HL-60 (cell line): ENCODE measurements around the gene SLC15A5.

Source experiments
- POLR2AphosphoS5 ChIP-seq: IDR thresholded peaks from 2 replicates; pipeline ENCODE4 v1.6.1; 2012; ENCODE audit warnings: low read depth
- SPI1 ChIP-seq: IDR thresholded peaks from 2 replicates; pipeline ENCODE4 v1.6.1; 2012; ENCODE audit warnings: low read depth, mild to moderate bottlenecking, borderline replicate concordance
- TF ChIP-seq, protein P1 (sequence below): IDR thresholded peaks from one replicate; pipeline ENCODE4 v1.5.1; 2011; ENCODE audit warnings: low read length, control low read depth, inconsistent platforms; ENCODE audit not compliant: insufficient read depth
- TF ChIP-seq, protein P2 (sequence below): IDR thresholded peaks from 2 replicates; pipeline ENCODE4 v1.6.1; 2012; ENCODE audit warnings: low read depth; ENCODE audit not compliant: insufficient replicate concordance

DNA sequence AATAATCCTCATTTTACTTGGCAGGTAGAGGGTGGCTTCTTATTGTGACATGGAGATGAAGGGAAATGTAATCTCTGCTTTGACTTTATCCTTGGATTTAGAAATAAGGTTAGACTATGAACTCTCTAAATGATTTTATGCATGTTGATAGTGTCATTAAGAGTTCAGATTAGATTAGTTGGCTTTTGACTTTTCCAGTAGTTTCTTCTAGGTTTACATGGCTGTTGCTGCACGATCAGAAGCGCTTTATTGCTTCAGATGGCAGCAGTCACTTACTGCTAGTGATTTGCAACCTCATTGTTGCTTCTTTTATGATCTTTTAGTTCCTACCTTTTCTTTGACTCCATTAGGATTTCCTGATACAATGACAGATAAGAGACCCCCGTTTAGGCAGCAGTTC is 32.3 kb downstream of the SLC15A5 start:
- TF ChIP-seq, protein P1, sequence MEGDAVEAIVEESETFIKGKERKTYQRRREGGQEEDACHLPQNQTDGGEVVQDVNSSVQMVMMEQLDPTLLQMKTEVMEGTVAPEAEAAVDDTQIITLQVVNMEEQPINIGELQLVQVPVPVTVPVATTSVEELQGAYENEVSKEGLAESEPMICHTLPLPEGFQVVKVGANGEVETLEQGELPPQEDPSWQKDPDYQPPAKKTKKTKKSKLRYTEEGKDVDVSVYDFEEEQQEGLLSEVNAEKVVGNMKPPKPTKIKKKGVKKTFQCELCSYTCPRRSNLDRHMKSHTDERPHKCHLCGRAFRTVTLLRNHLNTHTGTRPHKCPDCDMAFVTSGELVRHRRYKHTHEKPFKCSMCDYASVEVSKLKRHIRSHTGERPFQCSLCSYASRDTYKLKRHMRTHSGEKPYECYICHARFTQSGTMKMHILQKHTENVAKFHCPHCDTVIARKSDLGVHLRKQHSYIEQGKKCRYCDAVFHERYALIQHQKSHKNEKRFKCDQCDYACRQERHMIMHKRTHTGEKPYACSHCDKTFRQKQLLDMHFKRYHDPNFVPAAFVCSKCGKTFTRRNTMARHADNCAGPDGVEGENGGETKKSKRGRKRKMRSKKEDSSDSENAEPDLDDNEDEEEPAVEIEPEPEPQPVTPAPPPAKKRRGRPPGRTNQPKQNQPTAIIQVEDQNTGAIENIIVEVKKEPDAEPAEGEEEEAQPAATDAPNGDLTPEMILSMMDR, result no peak
- TF ChIP-seq SPI1 (no peak), POLR2AphosphoS5 (no peak)
- TF ChIP-seq, protein P2, sequence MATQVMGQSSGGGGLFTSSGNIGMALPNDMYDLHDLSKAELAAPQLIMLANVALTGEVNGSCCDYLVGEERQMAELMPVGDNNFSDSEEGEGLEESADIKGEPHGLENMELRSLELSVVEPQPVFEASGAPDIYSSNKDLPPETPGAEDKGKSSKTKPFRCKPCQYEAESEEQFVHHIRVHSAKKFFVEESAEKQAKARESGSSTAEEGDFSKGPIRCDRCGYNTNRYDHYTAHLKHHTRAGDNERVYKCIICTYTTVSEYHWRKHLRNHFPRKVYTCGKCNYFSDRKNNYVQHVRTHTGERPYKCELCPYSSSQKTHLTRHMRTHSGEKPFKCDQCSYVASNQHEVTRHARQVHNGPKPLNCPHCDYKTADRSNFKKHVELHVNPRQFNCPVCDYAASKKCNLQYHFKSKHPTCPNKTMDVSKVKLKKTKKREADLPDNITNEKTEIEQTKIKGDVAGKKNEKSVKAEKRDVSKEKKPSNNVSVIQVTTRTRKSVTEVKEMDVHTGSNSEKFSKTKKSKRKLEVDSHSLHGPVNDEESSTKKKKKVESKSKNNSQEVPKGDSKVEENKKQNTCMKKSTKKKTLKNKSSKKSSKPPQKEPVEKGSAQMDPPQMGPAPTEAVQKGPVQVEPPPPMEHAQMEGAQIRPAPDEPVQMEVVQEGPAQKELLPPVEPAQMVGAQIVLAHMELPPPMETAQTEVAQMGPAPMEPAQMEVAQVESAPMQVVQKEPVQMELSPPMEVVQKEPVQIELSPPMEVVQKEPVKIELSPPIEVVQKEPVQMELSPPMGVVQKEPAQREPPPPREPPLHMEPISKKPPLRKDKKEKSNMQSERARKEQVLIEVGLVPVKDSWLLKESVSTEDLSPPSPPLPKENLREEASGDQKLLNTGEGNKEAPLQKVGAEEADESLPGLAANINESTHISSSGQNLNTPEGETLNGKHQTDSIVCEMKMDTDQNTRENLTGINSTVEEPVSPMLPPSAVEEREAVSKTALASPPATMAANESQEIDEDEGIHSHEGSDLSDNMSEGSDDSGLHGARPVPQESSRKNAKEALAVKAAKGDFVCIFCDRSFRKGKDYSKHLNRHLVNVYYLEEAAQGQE, result no peak
